Upper lobe of right lung (tissue), 1 donor: Measurements from ENCODE around the gene CCDC38. TPM values are rescaled to one million over a fixed set of nuclear protein-coding genes. Genes with fewer than 3 reads are reported as not detected.

Experiments used
- ATAC-seq: fragments of 200-7000 bp; cut with Tn5 transposase; one replicate; pipeline ENCODE4 v1.9.1; 2020; ENCODE audit warnings: mild to moderate bottlenecking, moderate library complexity
- DNase-seq: peaks from one replicate; pipeline ENCODE4 v3.0.0-alpha.2; 2020
- H3K27ac ChIP-seq: fragments of 200-600 bp; one replicate; pipeline ENCODE4 v1.8.0; 2022
- H3K27me3 ChIP-seq: fragments of 200-600 bp; one replicate; pipeline ENCODE4 v1.8.0; 2022; ENCODE audit warnings: mild to moderate bottlenecking
- H3K36me3 ChIP-seq: fragments of 200-600 bp; one replicate; pipeline ENCODE4 v1.8.0; 2022
- H3K4me1 ChIP-seq: fragments of 200-600 bp; one replicate; pipeline ENCODE4 v1.8.0; 2022
- H3K4me3 ChIP-seq: fragments of 200-600 bp; one replicate; pipeline ENCODE4 v1.8.0; 2022; ENCODE audit warnings: mild to moderate bottlenecking
- H3K9me3 ChIP-seq: fragments of 200-600 bp; one replicate; pipeline ENCODE4 v1.8.0; 2022
- intact Hi-C: fragments of 100-400 bp; cut with DNase I; formaldehyde crosslinking; loops from one replicate; pipeline ENCODE4 v1.11.0; 2022
- total RNA-seq: library from RNA; stranded (reverse); fragmentation: NEBNext Ultra II Directional; extraction: Animal tissue kit (Norgen Biotek cat#: 25700); gene quantifications from one replicate; pipeline ENCODE4 v1.2.1, GENCODE V29; 2021
- TF ChIP-seq, protein P1 (sequence below): fragments of 200-600 bp; IDR thresholded peaks from one replicate; pipeline ENCODE4 v1.8.0; 2022; ENCODE audit warnings: antibody characterized with exemption
- donor health status: DM: no; HTN: yes; CAD: no; lungs with severe emphysema.

Gene CCDC38
- total RNA-seq, 1 donor from 2014 or later: not detected

DNA sequence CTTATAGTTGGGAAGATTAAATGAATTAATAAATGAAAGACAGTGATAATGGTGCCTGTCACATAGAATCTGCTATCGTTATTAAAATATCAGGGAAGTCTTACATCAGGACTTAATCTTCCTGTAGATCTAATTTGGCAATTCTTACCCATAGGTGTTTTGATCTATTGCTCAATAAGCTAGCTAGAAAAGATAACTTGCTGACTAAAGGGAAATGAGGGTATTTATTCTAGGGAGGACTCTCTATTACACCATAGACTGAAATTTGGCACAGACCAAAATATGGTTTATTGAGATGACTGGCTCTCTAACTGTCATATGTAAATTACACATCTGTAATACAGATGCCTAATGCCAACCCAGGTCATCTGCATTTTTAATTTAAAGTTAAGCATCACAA, 42.3 kb upstream of the CCDC38 start:
- Histone ChIP-seq H3K27me3 (no peaks in the 10 kb centered on the region), H3K4me1 (no peaks in the 10 kb centered on the region), H3K27ac (no peak overlapping the region), H3K4me3 (no peak overlapping the region), H3K9me3 (no peaks in the 10 kb centered on the region), H3K36me3 (no peaks in the 10 kb centered on the region)
- intact Hi-C loops: no loop called here
- no peak for DNase-seq
- TF ChIP-seq, protein P1, sequence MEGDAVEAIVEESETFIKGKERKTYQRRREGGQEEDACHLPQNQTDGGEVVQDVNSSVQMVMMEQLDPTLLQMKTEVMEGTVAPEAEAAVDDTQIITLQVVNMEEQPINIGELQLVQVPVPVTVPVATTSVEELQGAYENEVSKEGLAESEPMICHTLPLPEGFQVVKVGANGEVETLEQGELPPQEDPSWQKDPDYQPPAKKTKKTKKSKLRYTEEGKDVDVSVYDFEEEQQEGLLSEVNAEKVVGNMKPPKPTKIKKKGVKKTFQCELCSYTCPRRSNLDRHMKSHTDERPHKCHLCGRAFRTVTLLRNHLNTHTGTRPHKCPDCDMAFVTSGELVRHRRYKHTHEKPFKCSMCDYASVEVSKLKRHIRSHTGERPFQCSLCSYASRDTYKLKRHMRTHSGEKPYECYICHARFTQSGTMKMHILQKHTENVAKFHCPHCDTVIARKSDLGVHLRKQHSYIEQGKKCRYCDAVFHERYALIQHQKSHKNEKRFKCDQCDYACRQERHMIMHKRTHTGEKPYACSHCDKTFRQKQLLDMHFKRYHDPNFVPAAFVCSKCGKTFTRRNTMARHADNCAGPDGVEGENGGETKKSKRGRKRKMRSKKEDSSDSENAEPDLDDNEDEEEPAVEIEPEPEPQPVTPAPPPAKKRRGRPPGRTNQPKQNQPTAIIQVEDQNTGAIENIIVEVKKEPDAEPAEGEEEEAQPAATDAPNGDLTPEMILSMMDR: no peak
- no peak for ATAC-seq

DNA sequence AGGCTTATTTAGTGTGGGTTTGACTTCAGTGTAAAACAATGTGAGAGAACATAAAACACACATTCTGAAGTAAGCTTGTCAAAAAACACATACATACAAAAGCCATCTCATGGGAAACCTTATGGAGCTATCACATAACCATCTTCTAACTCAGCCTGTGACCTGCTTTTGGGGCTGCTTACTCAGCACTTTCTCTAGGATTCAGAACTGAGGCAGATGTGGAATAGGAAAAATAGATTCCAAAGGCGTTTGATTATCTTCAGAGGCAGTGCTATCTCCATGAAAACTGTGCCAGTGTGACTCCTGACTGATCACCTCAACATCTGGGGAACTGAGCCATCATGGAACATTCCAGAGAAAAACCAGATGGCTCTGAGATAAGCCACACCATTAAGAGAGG, 40.2 kb upstream of the CCDC38 start:
- Histone ChIP-seq H3K9me3 (no peaks in the 10 kb centered on the region), H3K4me3 (no peak overlapping the region), H3K4me1 (no peaks in the 10 kb centered on the region), H3K27ac (no peak overlapping the region), H3K36me3 (no peaks in the 10 kb centered on the region), H3K27me3 (no peaks in the 10 kb centered on the region)
- ATAC-seq (no peak), DNase-seq (no peak)
- TF ChIP-seq, protein P1: no peak
- intact Hi-C loops: no loop called here

DNA sequence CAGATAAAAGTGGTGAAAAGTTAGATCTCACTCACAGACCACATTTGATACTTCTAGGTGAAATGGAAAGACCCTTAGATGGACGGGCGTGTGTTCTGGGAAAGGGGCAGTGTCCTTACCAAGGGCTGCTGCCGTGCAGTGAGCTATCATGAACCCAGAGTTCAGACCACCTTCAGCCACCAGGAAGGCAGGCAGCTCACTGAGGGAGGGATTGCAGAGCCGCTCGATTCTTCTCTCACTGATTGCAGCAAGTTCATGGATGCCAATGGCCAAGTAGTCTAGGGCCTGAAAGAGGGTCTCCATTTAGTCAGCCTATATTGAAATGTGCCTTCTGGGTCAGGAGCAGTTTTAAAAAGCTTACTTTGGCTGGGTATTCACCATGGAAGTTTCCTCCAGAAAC, 38.0 kb upstream of the CCDC38 start:
- H3K27ac ChIP-seq: no peak overlapping the region
- no peak for ATAC-seq
- no peaks in the 10 kb centered on the region for H3K27me3 ChIP-seq
- TF ChIP-seq, protein P1: no peak
- DNase-seq: no peak
- H3K4me1 ChIP-seq: no peaks in the 10 kb centered on the region
- intact Hi-C loops: no loop called here
- no peak overlapping the region for H3K4me3 ChIP-seq
- H3K9me3 ChIP-seq: no peaks in the 10 kb centered on the region
- H3K36me3 ChIP-seq: no peaks in the 10 kb centered on the region

DNA sequence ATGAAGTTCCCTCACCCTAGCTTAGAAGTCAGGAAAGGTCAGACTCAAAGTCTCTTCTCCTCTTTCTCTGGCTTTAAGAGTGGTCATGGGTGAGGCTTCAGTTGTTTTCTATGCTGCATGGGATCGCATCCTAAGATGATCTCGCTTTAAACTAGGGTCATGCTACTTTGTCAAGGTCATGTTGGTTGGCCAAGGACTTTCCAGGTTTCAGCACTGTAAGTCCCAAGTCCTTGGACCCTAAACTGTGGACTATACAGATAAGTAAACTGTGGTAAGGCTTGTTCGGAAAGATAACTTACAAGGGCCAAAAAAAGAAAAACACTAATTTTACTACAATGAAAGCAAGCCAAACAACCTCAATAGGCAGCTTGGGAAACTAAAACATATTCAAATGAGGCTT, 36.4 kb upstream of the CCDC38 start:
- H3K9me3 ChIP-seq: no peaks in the 10 kb centered on the region
- H3K27ac ChIP-seq: no peak overlapping the region
- ATAC-seq (no peak), DNase-seq (no peak)
- intact Hi-C loops: no loop called here
- H3K4me1 ChIP-seq: no peaks in the 10 kb centered on the region
- no peak overlapping the region for H3K4me3 ChIP-seq
- H3K27me3 ChIP-seq: no peaks in the 10 kb centered on the region
- H3K36me3 ChIP-seq: no peaks in the 10 kb centered on the region
- TF ChIP-seq, protein P1: no peak

DNA sequence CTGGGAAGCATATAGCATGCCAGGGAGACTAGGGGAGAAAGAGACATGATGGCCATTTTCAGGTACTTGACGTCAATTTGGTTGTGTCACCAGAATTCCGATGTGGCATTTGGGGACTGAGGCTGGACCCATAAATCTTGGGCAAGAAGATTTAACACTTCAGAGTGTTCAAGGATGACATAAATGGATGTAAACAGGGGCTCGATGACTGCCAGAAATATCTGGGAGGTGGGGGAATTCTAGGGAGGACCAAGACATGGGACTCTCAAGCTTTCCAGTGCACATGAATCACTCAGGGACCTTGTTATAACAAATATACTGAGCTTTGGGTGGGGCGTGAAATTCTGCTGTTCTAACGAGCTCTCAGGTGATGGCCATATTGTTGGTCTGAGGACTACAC, 35.9 kb upstream of the CCDC38 start:
- Histone ChIP-seq H3K27ac (no peak overlapping the region), H3K4me1 (no peaks in the 10 kb centered on the region), H3K4me3 (no peak overlapping the region), H3K9me3 (no peaks in the 10 kb centered on the region), H3K36me3 (no peaks in the 10 kb centered on the region), H3K27me3 (no peaks in the 10 kb centered on the region)
- no peak for DNase-seq
- no peak for ATAC-seq
- TF ChIP-seq, protein P1: no peak
- intact Hi-C loops: no loop called here

DNA sequence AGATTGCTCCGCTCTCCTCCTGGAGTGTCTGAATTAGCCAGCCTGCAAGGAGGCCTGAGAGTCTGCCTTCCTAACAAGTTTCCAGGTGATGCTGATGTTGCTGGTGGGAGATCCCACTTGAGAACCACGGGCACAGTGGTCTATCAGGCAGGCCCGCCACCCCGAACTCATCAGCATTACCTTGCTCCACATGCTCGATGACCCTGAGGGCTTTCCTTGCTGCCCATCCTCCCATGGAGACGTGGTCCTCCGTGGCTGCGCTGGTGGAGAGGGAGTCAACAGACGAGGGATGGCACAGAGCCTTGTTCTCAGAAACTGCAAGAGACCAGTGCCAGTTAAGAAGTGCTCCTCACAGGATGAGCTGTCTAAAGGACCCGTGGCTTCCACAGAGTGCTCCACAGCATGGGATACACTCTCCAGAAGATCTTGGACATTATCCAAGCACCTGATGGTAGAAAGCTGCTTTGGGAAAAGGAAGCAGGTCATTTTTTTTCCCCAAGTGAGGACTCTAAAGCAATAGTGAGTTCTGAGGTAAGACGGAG, 35.4 kb upstream of the CCDC38 start:
- TF ChIP-seq, protein P1: no peak
- no peak for ATAC-seq
- H3K27me3 ChIP-seq: no peaks in the 10 kb centered on the region
- H3K4me1 ChIP-seq: no peaks in the 10 kb centered on the region
- H3K4me3 ChIP-seq: no peak overlapping the region
- no peak overlapping the region for H3K27ac ChIP-seq
- no peaks in the 10 kb centered on the region for H3K9me3 ChIP-seq
- no peaks in the 10 kb centered on the region for H3K36me3 ChIP-seq
- DNase-seq: no peak
- intact Hi-C loops: no loop called here
